ENCODE measurements around the gene TFEC. TPM values are rescaled to one million over a fixed set of nuclear protein-coding genes. Genes with fewer than 3 reads are reported as not detected.

The TFEC gene
- total RNA-seq, 4 donors from 2014 or later = 1.4 to 5.0 (median 2.5) TPM

GRCh38 chr7:115953592-115954255 lies 76.8 kb downstream of the TFEC start:
- 46 to 64% methylated on average over 5 of the region's 5 CpGs for WGBS, 2 donors
- no peak overlapping the region for H3K4me3 ChIP-seq (replicated peaks in 1 of 3)
- DNase-seq = no peak
- no peaks in the 10 kb centered on the region for H3K9me3 ChIP-seq
- H3K36me3 ChIP-seq = no peaks in the 10 kb centered on the region
- H3K4me1 ChIP-seq = peaks cover 5 to 10% of the 10 kb centered on the region in 2 donors
- no peak for TF ChIP-seq POLR2A (IDR thresholded peaks at IDR 0.05)
- TF ChIP-seq CTCF (IDR thresholded peaks at IDR 0.05) = no peak
- intact Hi-C loops (cut with DNase I) = no loop called here
- no peaks in the 10 kb centered on the region for H3K27me3 ChIP-seq
- no peak overlapping the region for H3K27ac ChIP-seq

- Histone ChIP-seq H3K4me1 (peaks cover 5 to 10% of the 10 kb centered on the region in 2 donors), H3K9me3 (no peaks in the 10 kb centered on the region), H3K4me3 (replicated peaks in 1 of 3) (no peak overlapping the region), H3K36me3 (no peaks in the 10 kb centered on the region), H3K27ac (no peak overlapping the region), H3K27me3 (no peaks in the 10 kb centered on the region)
- 92 to 93% methylated on average over 4 of the region's 4 CpGs for WGBS, 2 donors
- intact Hi-C loops (cut with DNase I) = no loop called here
- TF ChIP-seq POLR2A (IDR thresholded peaks at IDR 0.05) (no peak), CTCF (IDR thresholded peaks at IDR 0.05) (no peak)
- no peak for DNase-seq
Observed at GRCh38 chr7:115952832-115953231, 77.7 kb downstream of the TFEC start.

- Histone ChIP-seq H3K4me1 (peaks cover 5 to 10% of the 10 kb centered on the region in 2 donors), H3K27me3 (no peaks in the 10 kb centered on the region), H3K9me3 (no peaks in the 10 kb centered on the region), H3K27ac (no peak overlapping the region), H3K36me3 (no peaks in the 10 kb centered on the region), H3K4me3 (replicated peaks in 1 of 3) (no peak overlapping the region)
- WGBS, 2 donors = 90 to 98% methylated on average over 1 of the region's 1 CpG
- no peak for DNase-seq
- TF ChIP-seq CTCF (IDR thresholded peaks at IDR 0.05) (no peak), POLR2A (IDR thresholded peaks at IDR 0.05) (no peak)
- intact Hi-C loops (cut with DNase I) = no loop called here
Observed at GRCh38 chr7:115951547-115951946, 79.0 kb downstream of the TFEC start.

- Histone ChIP-seq H3K9me3 (no peaks in the 10 kb centered on the region), H3K36me3 (no peaks in the 10 kb centered on the region), H3K4me3 (replicated peaks in 1 of 3) (no peak overlapping the region), H3K4me1 (peaks cover 8 to 24% of the 10 kb centered on the region in 2 donors), H3K27me3 (no peaks in the 10 kb centered on the region), H3K27ac (peak overlapping the region; percentile 59 to 63 (median 60))
- intact Hi-C loops (cut with DNase I) = no loop called here
- peak; percentile 7 to 9 for DNase-seq
- WGBS, 2 donors = 32 to 40% methylated on average over 5 of the region's 5 CpGs
- TF ChIP-seq POLR2A (IDR thresholded peaks at IDR 0.05) (no peak), CTCF (IDR thresholded peaks at IDR 0.05) (peak in 1 of 6 experiments; percentile 8)
Observed at GRCh38 chr7:115941703-115942268, 88.8 kb downstream of the TFEC start.

- Histone ChIP-seq H3K27ac (peak overlapping the region; percentile 59 to 63 (median 60)), H3K4me1 (peaks cover 8 to 24% of the 10 kb centered on the region in 2 donors), H3K4me3 (replicated peaks in 1 of 3) (no peak overlapping the region), H3K27me3 (no peaks in the 10 kb centered on the region), H3K9me3 (no peaks in the 10 kb centered on the region), H3K36me3 (no peaks in the 10 kb centered on the region)
- 31 to 51% methylated on average over 3 of the region's 3 CpGs for WGBS, 2 donors
- TF ChIP-seq CTCF (IDR thresholded peaks at IDR 0.05) (peak in 1 of 6 experiments; percentile 8), POLR2A (IDR thresholded peaks at IDR 0.05) (no peak)
- DNase-seq = peak; percentile 56 to 70
- intact Hi-C loops (cut with DNase I) = no loop called here
Observed at GRCh38 chr7:115940460-115941060, 90.0 kb downstream of the TFEC start.
